Adrenal gland (tissue), 5 donors: ENCODE measurements around the gene PEX11B.

ENCODE experiments used
- POLR2A ChIP-seq, 2 donors: fragments of 450-650 bp; IDR thresholded peaks; one replicate each; pipeline ENCODE4 v1.6.1; 2017; ENCODE audit warnings: antibody characterized with exemption in 2 of 2, mild to moderate bottlenecking in 2 of 2, moderate library complexity in 1 of 2
- TF ChIP-seq, protein P1 (sequence below), 6 experiments: fragments of 450-650 bp in 4 of 6; fragments of 200-600 bp in 2 of 6; sonication (generic) in 1 of 6; IDR thresholded peaks; 1 replicate in 5 of 6; 2 replicates in 1 of 6; pipeline versions ENCODE4 v1.5.1 to v1.8.0; 2016 to 2021; ENCODE audit warnings: antibody characterized with exemption in 6 of 6, mild to moderate bottlenecking in 2 of 6, moderate library complexity in 1 of 6
- donor health status: DM: no; HTN: no; CAD: no.

DNA sequence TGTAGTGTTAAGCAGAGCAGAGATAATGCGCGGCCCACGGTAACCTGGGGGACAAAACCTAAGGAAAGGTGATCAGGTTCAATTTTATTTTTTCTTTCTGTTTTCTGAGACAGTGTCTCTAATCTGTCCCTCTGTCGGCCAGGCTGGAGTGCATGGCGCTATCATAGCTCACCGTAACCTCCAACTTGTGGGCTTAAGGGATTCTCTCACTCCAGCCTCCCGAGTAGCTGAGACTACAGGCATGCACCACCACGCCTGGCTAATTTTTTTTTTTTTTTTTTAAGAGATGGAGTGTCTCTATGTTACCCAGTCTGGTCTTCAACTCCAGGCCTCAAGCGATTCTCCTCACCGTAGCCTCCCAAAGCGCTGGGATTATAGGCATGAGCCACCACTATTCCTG is 32.1 kb downstream of the PEX11B start:
- TF ChIP-seq POLR2A (IDR thresholded peaks at IDR 0.05) = no peak
- TF ChIP-seq, protein P1, sequence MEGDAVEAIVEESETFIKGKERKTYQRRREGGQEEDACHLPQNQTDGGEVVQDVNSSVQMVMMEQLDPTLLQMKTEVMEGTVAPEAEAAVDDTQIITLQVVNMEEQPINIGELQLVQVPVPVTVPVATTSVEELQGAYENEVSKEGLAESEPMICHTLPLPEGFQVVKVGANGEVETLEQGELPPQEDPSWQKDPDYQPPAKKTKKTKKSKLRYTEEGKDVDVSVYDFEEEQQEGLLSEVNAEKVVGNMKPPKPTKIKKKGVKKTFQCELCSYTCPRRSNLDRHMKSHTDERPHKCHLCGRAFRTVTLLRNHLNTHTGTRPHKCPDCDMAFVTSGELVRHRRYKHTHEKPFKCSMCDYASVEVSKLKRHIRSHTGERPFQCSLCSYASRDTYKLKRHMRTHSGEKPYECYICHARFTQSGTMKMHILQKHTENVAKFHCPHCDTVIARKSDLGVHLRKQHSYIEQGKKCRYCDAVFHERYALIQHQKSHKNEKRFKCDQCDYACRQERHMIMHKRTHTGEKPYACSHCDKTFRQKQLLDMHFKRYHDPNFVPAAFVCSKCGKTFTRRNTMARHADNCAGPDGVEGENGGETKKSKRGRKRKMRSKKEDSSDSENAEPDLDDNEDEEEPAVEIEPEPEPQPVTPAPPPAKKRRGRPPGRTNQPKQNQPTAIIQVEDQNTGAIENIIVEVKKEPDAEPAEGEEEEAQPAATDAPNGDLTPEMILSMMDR (IDR thresholded peaks at IDR 0.05) = no peak
